ENCODE results near the gene CACNA1C. TPM values are rescaled to one million over a fixed set of nuclear protein-coding genes. Genes with fewer than 3 reads are reported as not detected.

Gene CACNA1C
- total RNA-seq, 1 experiment from 2014 or later = 1.1 TPM

DNA sequence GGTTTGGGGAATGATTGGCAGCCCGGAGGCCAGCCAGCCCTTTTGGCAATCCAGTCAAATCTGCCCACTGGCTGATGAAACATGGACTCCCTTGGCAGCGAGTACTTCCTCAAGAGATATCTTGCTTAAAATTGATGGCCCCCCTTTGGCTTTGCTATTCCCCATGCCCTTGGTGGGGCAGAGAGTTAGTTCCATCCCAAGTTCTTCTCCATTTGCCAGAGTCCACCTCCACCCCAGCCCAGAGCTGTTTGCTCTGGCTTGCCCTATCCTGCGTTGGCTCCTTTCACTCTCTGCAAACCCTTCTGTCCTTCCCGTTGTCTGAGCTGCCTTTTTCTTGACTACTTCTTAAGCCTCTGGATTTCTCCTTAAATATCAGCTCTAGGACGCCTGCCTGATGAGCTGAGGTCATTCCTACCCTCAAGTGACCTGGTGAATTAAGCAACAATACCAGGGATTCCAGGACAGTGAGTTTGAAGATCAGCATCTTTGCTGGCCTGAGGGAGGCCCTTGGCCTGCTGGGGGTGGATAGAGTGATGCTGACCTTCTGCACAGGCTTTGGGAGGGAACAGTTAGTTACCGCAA is 212.0 kb downstream of the CACNA1C start:
- no peaks in the 10 kb centered on the region for H3K9me3 Mint-ChIP-seq
- H2BK15ac ChIP-seq (ENCODE audit: low read depth, low read length) = no peak overlapping the region
- no peak overlapping the region for H2BK5ac ChIP-seq (ENCODE audit: insufficient read length, low read length)
- TF ChIP-seq, protein P1, sequence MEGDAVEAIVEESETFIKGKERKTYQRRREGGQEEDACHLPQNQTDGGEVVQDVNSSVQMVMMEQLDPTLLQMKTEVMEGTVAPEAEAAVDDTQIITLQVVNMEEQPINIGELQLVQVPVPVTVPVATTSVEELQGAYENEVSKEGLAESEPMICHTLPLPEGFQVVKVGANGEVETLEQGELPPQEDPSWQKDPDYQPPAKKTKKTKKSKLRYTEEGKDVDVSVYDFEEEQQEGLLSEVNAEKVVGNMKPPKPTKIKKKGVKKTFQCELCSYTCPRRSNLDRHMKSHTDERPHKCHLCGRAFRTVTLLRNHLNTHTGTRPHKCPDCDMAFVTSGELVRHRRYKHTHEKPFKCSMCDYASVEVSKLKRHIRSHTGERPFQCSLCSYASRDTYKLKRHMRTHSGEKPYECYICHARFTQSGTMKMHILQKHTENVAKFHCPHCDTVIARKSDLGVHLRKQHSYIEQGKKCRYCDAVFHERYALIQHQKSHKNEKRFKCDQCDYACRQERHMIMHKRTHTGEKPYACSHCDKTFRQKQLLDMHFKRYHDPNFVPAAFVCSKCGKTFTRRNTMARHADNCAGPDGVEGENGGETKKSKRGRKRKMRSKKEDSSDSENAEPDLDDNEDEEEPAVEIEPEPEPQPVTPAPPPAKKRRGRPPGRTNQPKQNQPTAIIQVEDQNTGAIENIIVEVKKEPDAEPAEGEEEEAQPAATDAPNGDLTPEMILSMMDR (conservative IDR thresholded peaks at IDR 0.05) = no peak
- H3K23me2 ChIP-seq (ENCODE audit: insufficient read length, low read depth, low read length, poor library complexity, severe bottlenecking) = no peaks in the 10 kb centered on the region
- no peak overlapping the region for H3K4me2 ChIP-seq (ENCODE audit: insufficient read depth, insufficient read length, low read length)
- H4K5ac ChIP-seq (ENCODE audit: insufficient read length, low read depth, low read length) = no peak overlapping the region
- H2BK120ac ChIP-seq (ENCODE audit: low read depth, low read length, poor library complexity, severe bottlenecking) = no peak overlapping the region
- no peak overlapping the region for H3K56ac ChIP-seq (ENCODE audit: insufficient read length, low read depth, low read length)
- H2AFZ ChIP-seq (ENCODE audit: low read length) = no peak overlapping the region
- no peak overlapping the region for H3K27ac ChIP-seq (ENCODE audit: insufficient read length, low read depth, low read length)
- H3K14ac ChIP-seq (ENCODE audit: insufficient read depth, low read length) = no peak overlapping the region
- H3K27me3 Mint-ChIP-seq (ENCODE audit: low read depth) = no peaks in the 10 kb centered on the region
- no peaks in the 10 kb centered on the region for H3K4me1 ChIP-seq (ENCODE audit: insufficient read depth, low read length)
- H3K79me2 ChIP-seq (ENCODE audit: insufficient read depth, low read length) = no peaks in the 10 kb centered on the region
- H3K79me1 ChIP-seq (ENCODE audit: insufficient read depth, low read depth, low read length, poor library complexity, severe bottlenecking) = no peaks in the 10 kb centered on the region
- no peaks in the 10 kb centered on the region for H3K9me3 ChIP-seq (ENCODE audit: control insufficient read depth, low read depth, low read length)
- no peaks in the 10 kb centered on the region for H3K36me3 Mint-ChIP-seq (ENCODE audit: insufficient read depth in 1 of 3, low read depth in 3 of 3)
- no peak for DNase-seq
- no peaks in the 10 kb centered on the region for H4K20me1 ChIP-seq (ENCODE audit: control insufficient read depth, insufficient read depth, insufficient read length)
- H4K8ac ChIP-seq (replicated peaks; ENCODE audit: insufficient read length, low read depth, low read length) = no peak overlapping the region
- no peak overlapping the region for H3K4me3 Mint-ChIP-seq
- WGBS (ENCODE audit: extremely low coverage, insufficient read length, low lambda C conversion rate) = no CpG with 5 or more reads among the region's 6 CpGs
- H2BK20ac ChIP-seq (ENCODE audit: low read depth, low read length, poor library complexity, severe bottlenecking) = no peak overlapping the region
- no peak overlapping the region for H3T11ph ChIP-seq (ENCODE audit: low read length)
- no peak overlapping the region for H4K91ac ChIP-seq (ENCODE audit: insufficient read length, low read depth, low read length)
- no peak overlapping the region for H3K23ac ChIP-seq (ENCODE audit: insufficient read length, low read depth, low read length)
- H3K18ac ChIP-seq (ENCODE audit: insufficient read length, low read depth, low read length) = no peak overlapping the region
- peak overlapping the region in 1 of 3 experiments; percentile 56; a peak in 3 of 7 replicates for H3K27ac Mint-ChIP-seq
- no peak overlapping the region for H3K4ac ChIP-seq (ENCODE audit: low read depth, low read length)
- H3K4me1 Mint-ChIP-seq = peaks cover 12 to 31% of the 10 kb centered on the region in 2 experiments
- H3K9ac ChIP-seq (ENCODE audit: extremely low read depth, insufficient read length, low read length) = no peak overlapping the region
- H3K27me3 ChIP-seq (ENCODE audit: insufficient read depth, low read length) = no peaks in the 10 kb centered on the region
- no peak overlapping the region for H2BK12ac ChIP-seq (ENCODE audit: insufficient read length, low read depth, low read length)
- no peak overlapping the region for H2AK5ac ChIP-seq (ENCODE audit: insufficient read length, low read length)

All from H9 (cell line).